Measurements from ENCODE around the gene MUC20. TPM values are rescaled to one million over a fixed set of nuclear protein-coding genes. Genes with fewer than 3 reads are reported as not detected.
"Not testable (repeated sequence)": the region's sequence is repeated elsewhere in the genome, so short reads cannot be mapped to it uniquely, and the experiment has no call there.

Gene MUC20
- total and polyA plus RNA-seq, 8 donors, result 5.2 to 35.9 (median 10.8) TPM

DNA sequence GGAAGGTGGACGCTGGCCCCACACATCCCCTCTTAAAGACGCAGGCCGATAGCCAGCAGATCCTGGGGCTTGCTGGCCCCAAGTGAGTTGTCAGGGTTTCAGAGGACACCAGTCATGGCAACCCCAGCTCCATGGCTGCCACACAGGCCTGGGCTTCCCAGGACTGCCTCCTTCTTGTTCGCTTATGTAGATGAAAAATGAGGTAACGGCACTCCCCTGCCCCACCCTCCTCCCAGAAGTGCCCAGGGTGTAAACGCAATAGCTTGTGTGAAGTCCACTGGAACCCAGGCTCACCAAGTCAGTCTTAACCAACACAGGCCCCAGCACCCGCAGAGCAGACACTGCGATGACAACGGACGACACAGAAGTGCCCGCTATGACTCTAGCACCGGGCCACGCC lies 3.6 kb downstream of the MUC20 start:
- DNase-seq; H3K4me1 ChIP-seq; H3K9me3 ChIP-seq; H3K36me3 ChIP-seq; H3K27ac ChIP-seq; H3K27me3 ChIP-seq; FAIRE-seq; ATAC-seq; H3K4me3 ChIP-seq; intact Hi-C loops (cut with DNase I): not testable (repeated sequence)
- no CpG with 5 or more reads among the region's 13 CpGs for WGBS, 2 donors

DNA sequence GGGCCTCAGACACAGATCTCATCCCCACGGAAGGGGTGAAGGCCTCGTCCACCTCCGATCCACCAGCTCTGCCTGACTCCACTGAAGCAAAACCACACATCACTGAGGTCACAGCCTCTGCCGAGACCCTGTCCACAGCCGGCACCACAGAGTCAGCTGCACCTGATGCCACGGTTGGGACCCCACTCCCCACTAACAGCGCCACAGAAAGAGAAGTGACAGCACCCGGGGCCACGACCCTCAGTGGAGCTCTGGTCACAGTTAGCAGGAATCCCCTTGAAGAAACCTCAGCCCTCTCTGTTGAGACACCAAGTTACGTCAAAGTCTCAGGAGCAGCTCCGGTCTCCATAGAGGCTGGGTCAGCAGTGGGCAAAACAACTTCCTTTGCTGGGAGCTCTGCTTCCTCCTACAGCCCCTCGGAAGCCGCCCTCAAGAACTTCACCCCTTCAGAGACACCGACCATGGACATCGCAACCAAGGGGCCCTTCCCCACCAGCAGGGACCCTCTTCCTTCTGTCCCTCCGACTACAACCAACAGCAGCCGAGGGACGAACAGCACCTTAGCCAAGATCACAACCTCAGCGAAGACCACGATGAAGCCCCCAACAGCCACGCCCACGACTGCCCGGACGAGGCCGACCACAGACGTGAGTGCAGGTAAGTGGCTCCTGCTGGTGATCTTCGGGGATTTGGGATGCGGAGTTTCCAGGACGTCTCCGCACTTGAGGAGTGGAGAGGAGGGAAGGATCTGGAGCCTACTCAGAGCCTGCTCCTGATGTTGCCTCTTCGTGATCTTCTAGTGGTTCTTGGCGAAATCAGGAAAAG lies 5.3 kb downstream of the MUC20 start:
- intact Hi-C loops (cut with DNase I); ATAC-seq; FAIRE-seq; H3K27me3 ChIP-seq; H3K9me3 ChIP-seq; DNase-seq; H3K4me1 ChIP-seq; H3K4me3 ChIP-seq; H3K36me3 ChIP-seq; H3K27ac ChIP-seq: not testable (repeated sequence)
- WGBS, 2 donors, result 77 to 89% methylated on average over 24 to 32 of the region's 32 CpGs

DNA sequence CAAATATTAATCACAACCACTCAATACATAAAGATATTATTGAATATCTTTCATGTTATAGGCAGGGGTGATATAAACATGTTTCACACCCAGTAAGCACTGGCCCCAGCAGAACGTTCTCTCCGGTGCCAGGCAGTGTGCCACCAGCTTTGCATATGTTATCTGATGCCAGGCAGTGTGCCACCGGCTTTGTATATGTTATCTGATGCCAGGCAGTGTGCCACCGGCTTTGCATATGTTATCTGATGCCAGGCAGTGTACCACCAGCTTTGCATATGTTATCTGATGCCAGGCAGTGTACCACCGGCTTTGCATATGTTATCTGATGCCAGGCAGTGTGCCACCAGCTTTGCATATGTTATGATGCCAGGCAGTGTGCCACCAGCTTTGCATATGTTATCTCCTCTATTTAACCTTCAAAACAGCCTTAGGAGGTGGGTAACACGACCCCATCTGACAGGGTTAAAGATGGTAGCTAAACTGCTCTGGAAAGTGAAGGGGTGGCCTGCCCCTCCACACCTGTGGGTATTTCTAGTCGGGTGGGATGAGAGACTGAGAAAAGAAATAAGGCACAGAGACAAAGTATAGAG lies 6.9 kb downstream of the MUC20 start:
- intact Hi-C loops (cut with DNase I), result no loop called here
- Histone ChIP-seq H3K36me3 (no peaks in the 10 kb centered on the region), H3K4me1 (peaks cover 0 to 2% (median 0%) of the 10 kb centered on the region in 3 donors), H3K27me3 (no peaks in the 10 kb centered on the region), H3K9me3 (no peaks in the 10 kb centered on the region), H3K4me3 (no peak overlapping the region), H3K27ac (no peak overlapping the region)
- 20 to 26% methylated on average over 7 of the region's 7 CpGs for WGBS, 2 donors
- ATAC-seq, result no peak
- TF ChIP-seq, protein P1, sequence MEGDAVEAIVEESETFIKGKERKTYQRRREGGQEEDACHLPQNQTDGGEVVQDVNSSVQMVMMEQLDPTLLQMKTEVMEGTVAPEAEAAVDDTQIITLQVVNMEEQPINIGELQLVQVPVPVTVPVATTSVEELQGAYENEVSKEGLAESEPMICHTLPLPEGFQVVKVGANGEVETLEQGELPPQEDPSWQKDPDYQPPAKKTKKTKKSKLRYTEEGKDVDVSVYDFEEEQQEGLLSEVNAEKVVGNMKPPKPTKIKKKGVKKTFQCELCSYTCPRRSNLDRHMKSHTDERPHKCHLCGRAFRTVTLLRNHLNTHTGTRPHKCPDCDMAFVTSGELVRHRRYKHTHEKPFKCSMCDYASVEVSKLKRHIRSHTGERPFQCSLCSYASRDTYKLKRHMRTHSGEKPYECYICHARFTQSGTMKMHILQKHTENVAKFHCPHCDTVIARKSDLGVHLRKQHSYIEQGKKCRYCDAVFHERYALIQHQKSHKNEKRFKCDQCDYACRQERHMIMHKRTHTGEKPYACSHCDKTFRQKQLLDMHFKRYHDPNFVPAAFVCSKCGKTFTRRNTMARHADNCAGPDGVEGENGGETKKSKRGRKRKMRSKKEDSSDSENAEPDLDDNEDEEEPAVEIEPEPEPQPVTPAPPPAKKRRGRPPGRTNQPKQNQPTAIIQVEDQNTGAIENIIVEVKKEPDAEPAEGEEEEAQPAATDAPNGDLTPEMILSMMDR (IDR thresholded peaks at IDR 0.05), result no peak
- no peak for DNase-seq
- no peak for FAIRE-seq

DNA sequence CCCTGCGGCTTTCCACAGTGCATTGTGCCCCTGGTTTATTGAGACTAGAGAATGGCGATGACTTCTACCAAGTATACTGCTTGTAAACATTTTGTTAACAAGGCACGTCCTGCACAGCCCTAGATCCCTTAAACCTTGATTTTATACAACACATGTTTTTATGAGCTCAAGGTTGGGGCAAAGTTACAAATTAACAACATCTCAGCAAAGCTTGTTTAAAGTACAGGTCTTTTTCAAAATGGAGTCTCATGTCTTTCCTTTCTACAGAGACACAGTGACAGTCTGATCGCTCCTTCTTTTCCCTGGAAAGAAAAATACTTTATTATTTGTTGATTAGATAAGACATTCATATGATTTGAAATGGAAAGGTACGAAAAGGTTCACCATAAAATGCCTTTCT lies 8.0 kb downstream of the MUC20 start:
- H3K27me3 ChIP-seq; H3K9me3 ChIP-seq; H3K4me3 ChIP-seq; FAIRE-seq; H3K4me1 ChIP-seq; H3K27ac ChIP-seq; ATAC-seq; H3K36me3 ChIP-seq; intact Hi-C loops (cut with DNase I); DNase-seq: not testable (repeated sequence)
- 64 to 67% methylated on average over 3 to 4 of the region's 5 CpGs for WGBS, 2 donors

DNA sequence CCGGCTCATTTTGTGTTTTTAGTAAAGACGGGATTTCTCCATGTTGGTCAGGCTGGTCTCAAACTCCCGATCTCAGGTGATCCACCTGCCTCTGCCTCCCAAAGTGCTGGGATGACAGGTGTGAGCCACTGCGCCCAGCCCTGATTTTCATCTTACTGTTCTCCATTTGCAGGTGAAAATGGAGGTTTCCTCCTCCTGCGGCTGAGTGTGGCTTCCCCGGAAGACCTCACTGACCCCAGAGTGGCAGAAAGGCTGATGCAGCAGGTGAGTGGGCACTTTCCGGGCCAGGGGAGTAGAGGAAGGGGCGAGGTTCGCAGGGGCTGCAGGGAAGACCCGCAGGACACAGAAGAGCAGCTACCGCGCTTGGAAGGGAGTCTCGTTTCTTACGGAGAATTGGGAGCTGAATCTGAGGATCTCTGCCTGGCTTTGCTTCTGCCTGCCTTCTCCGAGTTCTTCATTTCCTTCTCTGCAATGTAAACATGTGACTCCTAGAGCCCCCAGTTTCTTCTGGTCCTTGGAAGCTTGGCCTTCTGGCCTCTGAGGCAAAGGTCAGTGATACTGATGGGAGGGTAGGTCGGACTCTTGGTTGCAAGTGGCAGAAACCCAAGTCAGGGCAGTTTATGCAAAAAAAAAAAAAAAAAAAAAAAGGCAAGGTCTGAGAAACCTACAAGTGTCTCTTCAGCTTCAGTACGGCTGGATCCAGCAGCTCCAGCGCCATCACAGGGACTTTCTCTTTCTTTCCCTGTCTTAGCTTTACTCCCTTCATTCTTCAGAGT lies 8.9 kb downstream of the MUC20 start:
- ATAC-seq (no peak), FAIRE-seq (no peak), DNase-seq (no peak)
- H3K27ac ChIP-seq, result no peak overlapping the region
- no peaks in the 10 kb centered on the region for H3K9me3 ChIP-seq
- peaks cover 0 to 5% (median 0%) of the 10 kb centered on the region in 3 donors for H3K36me3 ChIP-seq
- TF ChIP-seq, protein P1 (IDR thresholded peaks at IDR 0.05), result no peak
- peaks cover 0 to 2% (median 0%) of the 10 kb centered on the region in 3 donors for H3K4me1 ChIP-seq
- WGBS, 2 donors, result 83 to 87% methylated on average over 18 of the region's 18 CpGs
- intact Hi-C loops (cut with DNase I), result no loop called here
- no peak overlapping the region for H3K4me3 ChIP-seq
- no peaks in the 10 kb centered on the region for H3K27me3 ChIP-seq

DNA sequence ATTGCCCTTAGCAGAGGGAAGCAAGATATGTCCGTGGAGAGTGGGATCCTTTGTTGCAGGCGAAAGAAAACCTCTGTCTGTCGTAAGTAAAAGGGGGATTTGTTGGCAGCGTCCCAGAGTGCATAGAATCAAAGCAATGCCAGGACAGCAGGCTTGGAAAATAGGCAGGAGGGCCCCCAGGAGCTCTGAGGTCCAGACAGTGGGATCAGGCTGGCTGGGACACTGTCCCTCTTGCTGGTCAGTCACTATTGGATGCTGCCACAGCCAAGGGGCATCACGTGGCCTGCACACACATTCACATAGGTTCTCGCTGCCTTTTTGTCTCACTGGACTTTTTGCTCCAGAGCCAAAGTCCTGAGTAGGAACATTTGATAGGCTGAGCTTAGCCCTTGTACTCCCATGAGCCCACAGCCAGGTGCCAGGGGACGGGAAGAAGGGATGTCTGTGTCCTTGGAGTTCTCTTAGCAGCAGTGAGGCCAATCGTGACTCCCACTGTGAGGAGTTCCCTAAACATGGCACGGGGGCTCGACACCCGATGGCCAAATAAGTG lies 10.7 kb downstream of the MUC20 start:
- DNase-seq, result no peak
- H3K36me3 ChIP-seq, result peaks cover 0 to 5% (median 0%) of the 10 kb centered on the region in 3 donors

More for the DNA sequence above, 10.7 kb downstream of the MUC20 start:
- Histone ChIP-seq H3K4me3 (no peak overlapping the region), H3K27me3 (no peaks in the 10 kb centered on the region), H3K9me3 (no peaks in the 10 kb centered on the region), H3K4me1 (peaks cover 0 to 2% (median 0%) of the 10 kb centered on the region in 3 donors), H3K27ac (no peak overlapping the region)
- WGBS, 2 donors, result 83 to 89% methylated on average over 11 of the region's 11 CpGs
- no peak for ATAC-seq
- no peak for FAIRE-seq
- intact Hi-C loops (cut with DNase I), result no loop called here
- TF ChIP-seq, protein P1 (IDR thresholded peaks at IDR 0.05), result no peak

Data from pancreas (tissue), 10 donors.